ENCODE measurements around the gene ZFYVE19.

ZFYVE19 gene

GRCh38 chr15:40847223-40847961 lies 40.5 kb downstream of the ZFYVE19 start:
- H3K9me2 ChIP-seq (replicated peaks; ENCODE audit: insufficient read depth, low read length): no peaks in the 10 kb centered on the region
- peak overlapping the region; percentile 7 for H2AFZ ChIP-seq (ENCODE audit: low read length)
- peaks cover 25% of the 10 kb centered on the region for H3K4me1 ChIP-seq (ENCODE audit: low read length)
- no peaks in the 10 kb centered on the region for H3K27me3 ChIP-seq (replicated peaks; ENCODE audit: insufficient read depth, low read length)
- H3K9ac ChIP-seq (ENCODE audit: low read length): no peak overlapping the region
- H4K20me1 ChIP-seq (ENCODE audit: insufficient read depth, low read length): no peaks in the 10 kb centered on the region
- H3K36me3 ChIP-seq (replicated peaks; ENCODE audit: insufficient read depth, low read length): no peaks in the 10 kb centered on the region
- H3K79me2 ChIP-seq (ENCODE audit: low read length): peaks cover 61% of the 10 kb centered on the region
- H3F3A ChIP-seq (ENCODE audit: insufficient read depth, low read length): peaks cover 6% of the 10 kb centered on the region; the same call in 1 of the 2 replicates
- TF ChIP-seq EZH2 (optimal IDR thresholded peaks at IDR 0.05; ENCODE audit: low read depth, low read length) (no peak), CTCF (IDR thresholded peaks at IDR 0.05; ENCODE audit: low read length) (no peak), EZH2phosphoT487 (IDR thresholded peaks at IDR 0.05; ENCODE audit: low read length) (no peak)
- peak overlapping the region; percentile 28; the same call in 1 of the 2 replicates for H3K4me3 ChIP-seq (ENCODE audit: low read length)
- no peaks in the 10 kb centered on the region for H3K9me3 ChIP-seq (replicated peaks; ENCODE audit: insufficient read depth, low read length)
- H3K4me2 ChIP-seq (ENCODE audit: low read depth, low read length): peak overlapping the region; percentile 63
- H3K27ac ChIP-seq (ENCODE audit: low read length): peak overlapping the region; percentile 46; the same call in 1 of the 2 replicates
- peak; percentile 70 for DNase-seq

- H3K9me3 ChIP-seq (replicated peaks; ENCODE audit: insufficient read depth, low read length): no peaks in the 10 kb centered on the region
- H3K9ac ChIP-seq (ENCODE audit: low read length): no peak overlapping the region
- no peak for DNase-seq
- no peak overlapping the region for H2AFZ ChIP-seq (ENCODE audit: low read length)
- TF ChIP-seq EZH2 (optimal IDR thresholded peaks at IDR 0.05; ENCODE audit: low read depth, low read length) (no peak), EZH2phosphoT487 (IDR thresholded peaks at IDR 0.05; ENCODE audit: low read length) (no peak), CTCF (IDR thresholded peaks at IDR 0.05; ENCODE audit: low read length) (no peak)
- H3K36me3 ChIP-seq (replicated peaks; ENCODE audit: insufficient read depth, low read length): no peaks in the 10 kb centered on the region
- no peaks in the 10 kb centered on the region for H3K27me3 ChIP-seq (replicated peaks; ENCODE audit: insufficient read depth, low read length)
- H4K20me1 ChIP-seq (ENCODE audit: insufficient read depth, low read length): no peaks in the 10 kb centered on the region
- H3K4me1 ChIP-seq (ENCODE audit: low read length): peaks cover 21% of the 10 kb centered on the region
- no peaks in the 10 kb centered on the region for H3K9me2 ChIP-seq (replicated peaks; ENCODE audit: insufficient read depth, low read length)
- no peak overlapping the region for H3K27ac ChIP-seq (ENCODE audit: low read length)
- peaks cover 2% of the 10 kb centered on the region; the same call in 1 of the 2 replicates for H3F3A ChIP-seq (ENCODE audit: insufficient read depth, low read length)
- H3K4me2 ChIP-seq (ENCODE audit: low read depth, low read length): no peak overlapping the region
- no peak overlapping the region for H3K4me3 ChIP-seq (ENCODE audit: low read length)
- H3K79me2 ChIP-seq (ENCODE audit: low read length): peaks cover 49% of the 10 kb centered on the region
These were observed 43.8 kb downstream of the ZFYVE19 start for GRCh38 chr15:40850576-40851112.

GRCh38 chr15:40852529-40852928 lies 45.6 kb downstream of the ZFYVE19 start:
- Histone ChIP-seq H3K9me3 (replicated peaks; ENCODE audit: insufficient read depth, low read length) (no peaks in the 10 kb centered on the region), H2AFZ (ENCODE audit: low read length) (no peak overlapping the region), H3K27me3 (replicated peaks; ENCODE audit: insufficient read depth, low read length) (no peaks in the 10 kb centered on the region), H3K79me2 (ENCODE audit: low read length) (peaks cover 30% of the 10 kb centered on the region), H3K9ac (ENCODE audit: low read length) (no peak overlapping the region), H3K4me3 (ENCODE audit: low read length) (no peak overlapping the region), H3K9me2 (replicated peaks; ENCODE audit: insufficient read depth, low read length) (no peaks in the 10 kb centered on the region), H3F3A (ENCODE audit: insufficient read depth, low read length) (no peaks in the 10 kb centered on the region), H3K27ac (ENCODE audit: low read length) (no peak overlapping the region), H3K36me3 (replicated peaks; ENCODE audit: insufficient read depth, low read length) (no peaks in the 10 kb centered on the region), H3K4me2 (ENCODE audit: low read depth, low read length) (no peak overlapping the region), H4K20me1 (ENCODE audit: insufficient read depth, low read length) (no peaks in the 10 kb centered on the region), H3K4me1 (ENCODE audit: low read length) (peaks cover 2% of the 10 kb centered on the region; the same call in 1 of the 2 replicates)
- TF ChIP-seq CTCF (IDR thresholded peaks at IDR 0.05; ENCODE audit: low read length): no peak
- no peak for TF ChIP-seq EZH2 (optimal IDR thresholded peaks at IDR 0.05; ENCODE audit: low read depth, low read length)
- TF ChIP-seq EZH2phosphoT487 (IDR thresholded peaks at IDR 0.05; ENCODE audit: low read length): no peak
- no peak for DNase-seq

Measured in MM.1S (cell line).